Measurements from ENCODE around the gene PLA2G6. TPM values are rescaled to one million over a fixed set of nuclear protein-coding genes. Genes with fewer than 3 reads are reported as not detected.
A peak's percentile ranks its signal among the peaks of the same experiment; 100 is the strongest.

PLA2G6 gene
- total and polyA plus RNA-seq, 2 of the 13 experiments (the other 11 are each of a cell fraction or from before 2014, with no cell fraction given): 4.8 to 11.5 TPM

DNA sequence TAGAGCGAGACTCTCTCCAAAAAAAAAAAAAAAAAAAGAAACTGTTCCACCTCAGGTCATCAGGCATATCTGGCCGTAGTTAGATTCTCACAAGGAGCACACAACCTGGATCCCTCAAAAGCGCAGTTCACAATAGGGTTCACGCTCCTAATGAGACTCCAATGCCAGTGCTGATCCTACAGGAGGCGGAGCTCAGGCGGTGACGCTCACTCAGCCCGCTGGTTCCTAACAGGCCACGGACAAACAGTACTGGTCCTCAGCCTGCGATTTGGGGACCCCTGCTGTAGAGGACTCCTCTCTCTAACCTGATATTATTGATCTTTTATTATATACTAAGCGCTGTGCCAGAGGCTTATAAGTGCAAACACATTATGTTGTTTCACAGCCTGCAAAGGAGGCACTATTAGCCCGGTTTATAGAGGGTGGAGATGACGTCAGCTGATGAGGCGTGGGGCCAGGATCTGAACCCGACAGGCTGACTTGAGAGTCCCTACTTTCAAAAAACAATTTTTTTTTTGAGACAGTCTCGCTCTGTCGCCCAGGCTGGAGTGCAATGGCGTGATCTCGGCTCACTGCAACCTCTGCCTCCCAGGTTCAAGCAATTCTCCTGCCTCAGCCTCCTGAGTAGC is 15.3 kb upstream of the PLA2G6 start:
- 35% methylated on average over 19 of the region's 19 CpGs for WGBS (ENCODE audit: low lambda C conversion rate)
- POLR2A ChIA-PET: no interaction called here
- Histone ChIP-seq H4K20me1 (ENCODE audit: insufficient read depth, low read length) (no peaks in the 10 kb centered on the region), H3K36me3 (replicated peaks in 1 of 2; ENCODE audit: control insufficient read depth in 1 of 2, insufficient read depth in 2 of 2, low read length in 2 of 2) (no peaks in the 10 kb centered on the region), H3K4me2 (ENCODE audit: low read depth, low read length) (peak overlapping the region; percentile 49), H3K9me3 (ENCODE audit: low read length) (no peaks in the 10 kb centered on the region), H3K4me3 (replicated peaks in 1 of 3; ENCODE audit: insufficient read depth in 1 of 3, low read depth in 2 of 3, low read length in 3 of 3) (peak overlapping the region in 1 of 3 experiments; percentile 40; a peak in 2 of 6 replicates), H3K4me1 (ENCODE audit: insufficient read depth, low read length) (peaks cover 69% of the 10 kb centered on the region), H3K27me3 (ENCODE audit: control insufficient read depth in 1 of 2, insufficient read depth in 2 of 2, low read length in 2 of 2) (no peaks in the 10 kb centered on the region), H3K79me2 (ENCODE audit: insufficient read depth, low read length) (no peaks in the 10 kb centered on the region), H3K27ac (ENCODE audit: extremely low read length, insufficient read depth, low read length) (no peak overlapping the region), H3K9ac (ENCODE audit: insufficient read depth, low read depth, low read length) (no peak overlapping the region), H2AFZ (ENCODE audit: low read length) (peak overlapping the region; percentile 8)
- DNase-seq (ENCODE audit: low spot score) (no peak), ATAC-seq (no peak), FAIRE-seq (no peak)
- in situ Hi-C loops (cut with HindIII; ENCODE audit: extremely low pct_ligation_motif_present, low pct_unique_long_range_greater_than_20kb) (no loop called here), intact Hi-C loops (cut with micrococcal nuclease; ENCODE audit: unreplicated experiment) (no loop called here)
- CTCF ChIA-PET (ENCODE audit: low intra/inter-chr PET ratio, low total read pairs): no interaction called here
- TF ChIP-seq, protein P1, sequence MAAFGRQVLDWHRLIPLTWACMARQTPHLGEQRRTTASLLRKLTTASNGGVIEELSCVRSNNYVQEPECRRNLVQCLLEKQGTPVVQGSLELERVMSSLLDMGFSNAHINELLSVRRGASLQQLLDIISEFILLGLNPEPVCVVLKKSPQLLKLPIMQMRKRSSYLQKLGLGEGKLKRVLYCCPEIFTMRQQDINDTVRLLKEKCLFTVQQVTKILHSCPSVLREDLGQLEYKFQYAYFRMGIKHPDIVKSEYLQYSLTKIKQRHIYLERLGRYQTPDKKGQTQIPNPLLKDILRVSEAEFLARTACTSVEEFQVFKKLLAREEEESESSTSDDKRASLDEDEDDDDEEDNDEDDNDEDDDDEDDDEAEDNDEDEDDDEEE (CRISPR knock-in tag; IDR thresholded peaks at IDR 0.05): no peak
- TF ChIP-seq ATF7 (IDR thresholded peaks at IDR 0.05): peak; percentile 83
- no peak for TF ChIP-seq ATF7 (CRISPR knock-in tag; IDR thresholded peaks at IDR 0.05)
- TF ChIP-seq ATF1 (CRISPR knock-in tag; IDR thresholded peaks at IDR 0.05): 0 out of 2 replicates have a peak, but pooled peaks have one; percentile 31
- TF ChIP-seq CREB1 (IDR thresholded peaks at IDR 0.05): peak; percentile 86
- TF ChIP-seq CREB1 (CRISPR knock-in tag; IDR thresholded peaks at IDR 0.05): peak; percentile 52
- BruUV-seq (replicated peaks): no TSS peak

DNA sequence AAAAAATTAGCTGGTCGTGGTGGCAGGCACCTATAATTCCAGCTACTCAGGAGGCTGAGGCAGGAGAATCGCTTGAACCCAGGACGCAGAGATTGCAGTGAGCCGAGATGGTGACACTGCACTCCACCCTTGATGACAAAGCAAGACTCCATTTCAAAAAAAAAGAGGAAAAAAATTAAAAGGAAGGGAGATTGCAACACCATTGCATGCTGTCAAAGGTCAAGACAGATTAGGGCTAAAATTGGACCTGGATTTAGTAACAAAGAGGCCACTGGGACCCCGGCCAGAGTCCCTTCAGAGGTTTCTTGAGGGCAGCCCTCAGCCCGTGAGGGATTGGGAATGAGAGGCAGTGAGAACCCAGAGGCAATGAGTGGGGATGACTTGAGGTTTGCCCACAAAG is 11.9 kb upstream of the PLA2G6 start:
- peak overlapping the region in 1 of 3 experiments; percentile 4; a peak in 1 of 6 replicates for H3K4me3 ChIP-seq (replicated peaks in 1 of 3; ENCODE audit: insufficient read depth in 1 of 3, low read depth in 2 of 3, low read length in 3 of 3)
- peak overlapping the region; percentile 42 for H3K4me2 ChIP-seq (ENCODE audit: low read depth, low read length)
- in situ Hi-C loops (cut with HindIII; ENCODE audit: extremely low pct_ligation_motif_present, low pct_unique_long_range_greater_than_20kb) (no loop called here), intact Hi-C loops (cut with micrococcal nuclease; ENCODE audit: unreplicated experiment) (no loop called here)
- WGBS (ENCODE audit: low lambda C conversion rate): 1% methylated on average over 6 of the region's 6 CpGs
- POLR2A ChIA-PET: interaction anchor here (2.1 kb wide), 1 partner anchor 12 kb away, joined by 8 read pairs; the partner anchor contains the start of gene PLA2G6
- no peak overlapping the region for H3K9ac ChIP-seq (ENCODE audit: insufficient read depth, low read depth, low read length)
- H3K4me1 ChIP-seq (ENCODE audit: insufficient read depth, low read length): peaks cover 62% of the 10 kb centered on the region
- no peaks in the 10 kb centered on the region for H3K79me2 ChIP-seq (ENCODE audit: insufficient read depth, low read length)
- no peaks in the 10 kb centered on the region for H3K36me3 ChIP-seq (replicated peaks in 1 of 2; ENCODE audit: control insufficient read depth in 1 of 2, insufficient read depth in 2 of 2, low read length in 2 of 2)
- H4K20me1 ChIP-seq (ENCODE audit: insufficient read depth, low read length): no peaks in the 10 kb centered on the region
- ATAC-seq: no peak
- no peak for DNase-seq (ENCODE audit: low spot score)
- FAIRE-seq: peak; percentile 52
- no peaks in the 10 kb centered on the region for H3K9me3 ChIP-seq (ENCODE audit: low read length)
- H3K27ac ChIP-seq (ENCODE audit: extremely low read length, insufficient read depth, low read length): no peak overlapping the region
- no peaks in the 10 kb centered on the region for H3K27me3 ChIP-seq (ENCODE audit: control insufficient read depth in 1 of 2, insufficient read depth in 2 of 2, low read length in 2 of 2)
- BruUV-seq (replicated peaks): no TSS peak
- no peak overlapping the region for H2AFZ ChIP-seq (ENCODE audit: low read length)
- CTCF ChIA-PET (ENCODE audit: low intra/inter-chr PET ratio, low total read pairs): no interaction called here
- no peak for TF ChIP-seq ZNF3 (CRISPR knock-in tag; IDR thresholded peaks at IDR 0.05)
- TF ChIP-seq, protein P2, sequence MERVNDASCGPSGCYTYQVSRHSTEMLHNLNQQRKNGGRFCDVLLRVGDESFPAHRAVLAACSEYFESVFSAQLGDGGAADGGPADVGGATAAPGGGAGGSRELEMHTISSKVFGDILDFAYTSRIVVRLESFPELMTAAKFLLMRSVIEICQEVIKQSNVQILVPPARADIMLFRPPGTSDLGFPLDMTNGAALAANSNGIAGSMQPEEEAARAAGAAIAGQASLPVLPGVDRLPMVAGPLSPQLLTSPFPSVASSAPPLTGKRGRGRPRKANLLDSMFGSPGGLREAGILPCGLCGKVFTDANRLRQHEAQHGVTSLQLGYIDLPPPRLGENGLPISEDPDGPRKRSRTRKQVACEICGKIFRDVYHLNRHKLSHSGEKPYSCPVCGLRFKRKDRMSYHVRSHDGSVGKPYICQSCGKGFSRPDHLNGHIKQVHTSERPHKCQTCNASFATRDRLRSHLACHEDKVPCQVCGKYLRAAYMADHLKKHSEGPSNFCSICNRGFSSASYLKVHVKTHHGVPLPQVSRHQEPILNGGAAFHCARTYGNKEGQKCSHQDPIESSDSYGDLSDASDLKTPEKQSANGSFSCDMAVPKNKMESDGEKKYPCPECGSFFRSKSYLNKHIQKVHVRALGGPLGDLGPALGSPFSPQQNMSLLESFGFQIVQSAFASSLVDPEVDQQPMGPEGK (CRISPR knock-in tag; IDR thresholded peaks at IDR 0.05): no peak; the same call in 1 of the 2 replicates
- TF ChIP-seq, protein P3, sequence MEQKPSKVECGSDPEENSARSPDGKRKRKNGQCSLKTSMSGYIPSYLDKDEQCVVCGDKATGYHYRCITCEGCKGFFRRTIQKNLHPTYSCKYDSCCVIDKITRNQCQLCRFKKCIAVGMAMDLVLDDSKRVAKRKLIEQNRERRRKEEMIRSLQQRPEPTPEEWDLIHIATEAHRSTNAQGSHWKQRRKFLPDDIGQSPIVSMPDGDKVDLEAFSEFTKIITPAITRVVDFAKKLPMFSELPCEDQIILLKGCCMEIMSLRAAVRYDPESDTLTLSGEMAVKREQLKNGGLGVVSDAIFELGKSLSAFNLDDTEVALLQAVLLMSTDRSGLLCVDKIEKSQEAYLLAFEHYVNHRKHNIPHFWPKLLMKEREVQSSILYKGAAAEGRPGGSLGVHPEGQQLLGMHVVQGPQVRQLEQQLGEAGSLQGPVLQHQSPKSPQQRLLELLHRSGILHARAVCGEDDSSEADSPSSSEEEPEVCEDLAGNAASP (CRISPR knock-in tag; IDR thresholded peaks at IDR 0.05; ENCODE audit: borderline replicate concordance): peak; percentile 83; the same call in 1 of the 2 replicates
- TF ChIP-seq TOPORS (CRISPR knock-in tag; IDR thresholded peaks at IDR 0.05): no peak
- no peak for TF ChIP-seq ZNF709 (CRISPR knock-in tag; IDR thresholded peaks at IDR 0.05)
- no peak for TF ChIP-seq TAF15 (IDR thresholded peaks at IDR 0.05; ENCODE audit: low read depth, low read length, poor library complexity, severe bottlenecking)
- 0 out of 2 replicates have a peak, but pooled peaks have one; percentile 26 for TF ChIP-seq TARDBP (CRISPR knock-in tag; IDR thresholded peaks at IDR 0.05)
- no peak for TF ChIP-seq ZNF546 (CRISPR knock-in tag; conservative IDR thresholded peaks at IDR 0.05)
- no peak for TF ChIP-seq ZBTB1 (CRISPR knock-in tag; IDR thresholded peaks at IDR 0.05; ENCODE audit: borderline replicate concordance)
